LHCN-M2 (cell line): ENCODE data around the gene SEZ6L. TPM values are rescaled to one million over a fixed set of nuclear protein-coding genes. Genes with fewer than 3 reads are reported as not detected.
A peak's percentile ranks its signal among the peaks of the same experiment; 100 is the strongest.

ENCODE experiments used
- DNase-seq: peaks from one replicate; pipeline ENCODE4 v3.0.0-alpha.2; 2012; ENCODE audit warnings: low read depth
- total RNA-seq: library from RNA; depleted of rRNA; stranded (reverse); fragments of >200 nt; gene quantifications from 2 replicates; pipeline ENCODE4 v1.2.3, GENCODE V29; 2014

SEZ6L gene
- total RNA-seq, 1 experiment from 2014 or later = not detected

GRCh38 chr22:26333088-26333800, 164.0 kb downstream of the SEZ6L start:
- DNase-seq = no peak

- no peak for DNase-seq
These were observed 165.0 kb downstream of the SEZ6L start for GRCh38 chr22:26334232-26334631.

GRCh38 chr22:26336773-26337172, 167.5 kb downstream of the SEZ6L start:
- no peak for DNase-seq

- no peak for DNase-seq
These were observed 170.5 kb downstream of the SEZ6L start for GRCh38 chr22:26339755-26340154.

GRCh38 chr22:26342745-26343410, 173.6 kb downstream of the SEZ6L start:
- no peak for DNase-seq

GRCh38 chr22:26345496-26345895, 176.2 kb downstream of the SEZ6L start:
- no peak for DNase-seq

- DNase-seq = no peak
These were observed 179.7 kb downstream of the SEZ6L start for GRCh38 chr22:26348810-26349526.

- no peak for DNase-seq
These were observed 185.4 kb downstream of the SEZ6L start for GRCh38 chr22:26354707-26355106.

GRCh38 chr22:26357281-26357680, 188.0 kb downstream of the SEZ6L start:
- DNase-seq = no peak

GRCh38 chr22:26357813-26358212, 188.6 kb downstream of the SEZ6L start:
- no peak for DNase-seq

- no peak for DNase-seq
These were observed 189.9 kb downstream of the SEZ6L start for GRCh38 chr22:26359156-26359555.

- DNase-seq = peak; percentile 68
These were observed 191.1 kb downstream of the SEZ6L start for GRCh38 chr22:26360169-26360885.

GRCh38 chr22:26362471-26362870, 193.2 kb downstream of the SEZ6L start:
- no peak for DNase-seq

GRCh38 chr22:26364066-26365015, 195.1 kb downstream of the SEZ6L start:
- DNase-seq = peak; percentile 77

GRCh38 chr22:26367402-26368245, 198.4 kb downstream of the SEZ6L start:
- DNase-seq = peak; percentile 31

GRCh38 chr22:26372890-26373289, 203.6 kb downstream of the SEZ6L start:
- no peak for DNase-seq

- no peak for DNase-seq
These were observed 205.2 kb downstream of the SEZ6L start for GRCh38 chr22:26374391-26375026.

GRCh38 chr22:26377170-26377830, 208.0 kb downstream of the SEZ6L start:
- DNase-seq = no peak
